GM20000 (cell line): ENCODE results near the gene MBD3L3.
A peak's percentile ranks its signal among the peaks of the same experiment; 100 is the strongest.
"Not testable (repeated sequence)": the region's sequence is repeated elsewhere in the genome, so short reads cannot be mapped to it uniquely, and the experiment has no call there.

Source experiments
- DNase-seq: peaks from one replicate; pipeline ENCODE4 v3.0.0; 2012; ENCODE audit warnings: low spot score
- CTCF ChIP-seq: IDR thresholded peaks from 2 replicates; pipeline ENCODE4 v1.5.1; 2012; ENCODE audit warnings: mild to moderate bottlenecking, control low read depth; ENCODE audit errors: extremely low read depth, missing control alignments

MBD3L3 gene

GRCh38 chr19:7058576-7058975 is at the start of gene MBD3L3:
TSS of gene MBD3L3 (minus strand) at chr19:7058676. CDS start at chr19:7058605, 71 bp downstream.
- not testable (repeated sequence) for DNase-seq

- no peak for DNase-seq
- no peak for TF ChIP-seq CTCF
Observed at GRCh38 chr19:7106711-7107657, 48.5 kb upstream of the MBD3L3 start.

GRCh38 chr19:7104747-7105447 is 46.4 kb upstream of the MBD3L3 start:
- no peak for TF ChIP-seq CTCF
- no peak for DNase-seq

- TF ChIP-seq CTCF: no peak
- no peak for DNase-seq
Observed at GRCh38 chr19:7101498-7102253, 43.2 kb upstream of the MBD3L3 start.

GRCh38 chr19:7099597-7099921 is 41.1 kb upstream of the MBD3L3 start:
- no peak for DNase-seq
- TF ChIP-seq CTCF: no peak

- no peak for TF ChIP-seq CTCF
- DNase-seq: peak; percentile 90
Observed at GRCh38 chr19:7098701-7099596, 40.5 kb upstream of the MBD3L3 start.

GRCh38 chr19:7098096-7098495 is 39.6 kb upstream of the MBD3L3 start:
- DNase-seq: no peak
- TF ChIP-seq CTCF: no peak
